Astrocyte of the cerebellum (primary cell): ENCODE measurements around the gene EDN3.
"Not testable (repeated sequence)": the region's sequence is repeated elsewhere in the genome, so short reads cannot be mapped to it uniquely, and the experiment has no call there.

Experiments used
- DNase-seq: peaks from one replicate; pipeline ENCODE4 v3.0.0-alpha.2; 2011; ENCODE audit warnings: low read depth
- H3K4me3 ChIP-seq: 2 replicates; pipeline ENCODE4 v1.5.1; 2011; ENCODE audit warnings: mild to moderate bottlenecking, low read depth, low read length, moderate library complexity
- in situ Hi-C: cut with HindIII; loops from 2 replicates; pipeline ENCODE4 v1.10.0; 2017; ENCODE audit warnings: low sequenced_read_pairs
- TF ChIP-seq, protein P1 (sequence below): IDR thresholded peaks from 2 replicates; pipeline ENCODE4 v1.5.1; 2012; ENCODE audit warnings: low read length, low read depth, moderate library complexity, mild to moderate bottlenecking; ENCODE audit errors: missing control alignments

Gene EDN3

DNA sequence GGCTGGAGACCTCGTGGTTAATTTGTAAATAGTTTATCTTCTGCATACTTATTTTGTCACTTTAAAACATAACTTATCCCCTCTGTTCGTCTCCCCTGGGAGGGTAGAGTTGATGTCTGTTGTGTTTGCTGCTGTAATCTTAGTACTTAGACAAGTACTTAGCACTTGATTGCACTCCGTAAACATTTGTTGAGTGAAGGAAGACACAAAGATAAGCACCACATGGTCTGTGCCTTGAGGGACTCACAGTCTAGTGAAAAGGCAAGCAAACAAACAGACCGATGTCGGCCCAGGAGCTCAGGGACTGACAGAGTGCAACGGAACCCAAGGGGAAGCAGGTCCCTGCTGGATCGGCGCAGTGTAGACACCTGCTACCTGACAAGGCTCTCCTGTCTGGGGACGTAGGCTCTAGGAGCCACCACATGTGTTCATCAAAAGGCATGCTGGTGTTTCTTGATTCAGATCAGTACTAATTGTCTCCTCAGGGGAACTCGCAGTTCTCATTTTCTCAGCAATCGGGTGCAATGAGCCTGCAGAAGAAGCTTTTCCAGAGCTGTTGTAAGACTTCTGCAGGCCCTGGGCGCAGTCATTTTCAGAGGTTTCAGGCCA, 31.4 kb downstream of the EDN3 start:
- in situ Hi-C loops: no loop called here
- no peak overlapping the region for H3K4me3 ChIP-seq
- DNase-seq: no peak
- TF ChIP-seq, protein P1, sequence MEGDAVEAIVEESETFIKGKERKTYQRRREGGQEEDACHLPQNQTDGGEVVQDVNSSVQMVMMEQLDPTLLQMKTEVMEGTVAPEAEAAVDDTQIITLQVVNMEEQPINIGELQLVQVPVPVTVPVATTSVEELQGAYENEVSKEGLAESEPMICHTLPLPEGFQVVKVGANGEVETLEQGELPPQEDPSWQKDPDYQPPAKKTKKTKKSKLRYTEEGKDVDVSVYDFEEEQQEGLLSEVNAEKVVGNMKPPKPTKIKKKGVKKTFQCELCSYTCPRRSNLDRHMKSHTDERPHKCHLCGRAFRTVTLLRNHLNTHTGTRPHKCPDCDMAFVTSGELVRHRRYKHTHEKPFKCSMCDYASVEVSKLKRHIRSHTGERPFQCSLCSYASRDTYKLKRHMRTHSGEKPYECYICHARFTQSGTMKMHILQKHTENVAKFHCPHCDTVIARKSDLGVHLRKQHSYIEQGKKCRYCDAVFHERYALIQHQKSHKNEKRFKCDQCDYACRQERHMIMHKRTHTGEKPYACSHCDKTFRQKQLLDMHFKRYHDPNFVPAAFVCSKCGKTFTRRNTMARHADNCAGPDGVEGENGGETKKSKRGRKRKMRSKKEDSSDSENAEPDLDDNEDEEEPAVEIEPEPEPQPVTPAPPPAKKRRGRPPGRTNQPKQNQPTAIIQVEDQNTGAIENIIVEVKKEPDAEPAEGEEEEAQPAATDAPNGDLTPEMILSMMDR: no peak

DNA sequence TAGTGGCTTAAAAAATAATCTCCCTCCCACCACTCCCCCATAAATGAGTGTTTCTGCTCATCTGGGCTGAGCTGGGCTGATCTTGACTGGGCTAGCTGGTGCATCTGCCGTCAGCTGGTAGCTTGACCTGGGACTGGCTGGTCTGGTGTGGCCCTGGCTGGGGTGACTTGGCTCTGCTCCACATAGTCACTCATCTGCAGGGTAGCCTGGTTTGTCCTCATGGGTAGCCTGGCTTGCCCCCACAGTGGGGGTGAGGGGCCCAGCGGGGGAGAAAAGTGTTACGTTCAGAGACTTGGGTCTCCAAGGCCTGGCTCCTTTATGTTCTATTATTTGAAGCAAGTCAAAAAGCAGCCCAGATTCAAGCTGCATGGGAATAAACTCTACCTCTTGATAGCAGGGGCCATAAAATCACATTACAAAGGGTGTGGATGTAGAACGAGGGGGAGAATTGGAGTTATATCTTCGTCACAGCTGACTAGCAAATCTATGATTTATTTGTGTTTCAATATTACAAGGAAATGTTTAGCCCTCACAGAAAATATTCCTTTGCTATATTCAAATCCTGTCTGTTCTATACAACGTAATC, 32.9 kb downstream of the EDN3 start:
- H3K4me3 ChIP-seq: no peak overlapping the region
- DNase-seq: no peak
- in situ Hi-C loops: no loop called here
- TF ChIP-seq, protein P1: no peak

DNA sequence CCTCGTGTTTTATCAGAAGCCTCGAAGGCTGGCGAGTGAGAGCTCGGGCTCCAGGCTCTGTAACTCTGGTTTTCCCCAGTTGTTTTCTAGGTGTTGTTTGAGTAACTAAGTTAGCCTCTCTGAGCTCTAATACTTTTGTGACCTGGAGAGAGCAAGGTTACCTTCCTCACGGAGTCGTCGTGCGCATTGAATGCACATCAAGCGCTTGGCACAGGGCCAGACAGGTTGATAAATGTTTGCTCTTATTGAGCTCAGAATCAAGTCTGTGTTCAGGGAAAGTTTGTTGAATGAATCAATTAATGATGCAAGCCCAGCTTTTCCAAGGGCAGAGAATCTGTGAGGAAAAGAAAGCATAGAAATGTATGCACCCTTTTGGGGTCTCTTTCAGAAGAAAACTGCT, 33.5 kb downstream of the EDN3 start:
- TF ChIP-seq, protein P1: no peak
- no peak for DNase-seq
- H3K4me3 ChIP-seq: no peak overlapping the region
- in situ Hi-C loops: no loop called here

DNA sequence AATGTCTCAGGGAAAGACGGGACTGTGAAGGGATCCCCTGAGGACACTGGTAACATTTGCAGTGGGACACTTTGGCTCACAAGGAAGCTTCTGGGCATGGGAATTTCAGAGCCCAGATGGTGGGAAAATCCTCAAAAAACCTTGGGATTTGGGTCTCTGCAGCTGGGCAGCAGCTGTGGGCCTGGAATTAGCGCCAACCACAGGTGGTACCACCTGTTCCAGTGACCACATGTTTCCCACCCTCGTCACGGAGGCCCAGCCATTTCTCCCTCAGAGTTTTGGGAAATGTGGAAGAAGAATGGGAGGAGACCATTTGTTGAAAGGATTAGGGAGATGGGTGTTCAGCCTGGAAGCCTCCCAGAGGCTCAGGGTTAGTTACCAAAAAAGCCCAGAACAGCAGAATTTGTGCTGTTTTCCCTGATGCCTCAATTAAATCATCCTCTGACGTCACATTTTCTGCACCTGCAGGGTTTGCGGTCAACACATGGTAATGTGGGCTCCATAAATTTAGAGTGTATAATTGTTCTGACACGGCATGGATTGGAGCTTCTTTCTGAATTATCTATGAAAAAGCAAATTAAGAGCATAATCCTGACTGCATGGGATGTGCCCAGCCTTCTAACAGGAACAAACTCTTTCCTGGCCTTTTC, 34.4 kb downstream of the EDN3 start:
- no peak overlapping the region for H3K4me3 ChIP-seq
- in situ Hi-C loops: no loop called here

DNA sequence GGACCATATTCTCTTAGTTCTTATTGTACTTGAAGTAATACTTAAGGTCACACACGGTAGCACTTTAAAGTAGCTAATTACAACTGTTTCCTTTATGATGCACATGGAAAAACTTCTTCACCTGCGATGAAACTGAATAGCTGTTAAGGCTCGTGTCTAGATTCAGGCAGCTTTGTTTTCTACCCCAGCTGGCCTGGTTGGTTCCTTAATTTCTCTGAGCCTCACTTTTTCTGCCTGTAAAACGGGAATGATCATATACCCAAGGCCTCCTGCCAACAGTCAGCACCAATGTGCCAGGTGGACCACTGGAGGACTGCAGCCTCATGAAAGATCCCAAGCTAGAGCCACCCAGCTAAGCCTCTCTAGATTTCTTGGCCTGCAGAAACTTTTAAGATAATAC, 35.0 kb downstream of the EDN3 start:
- DNase-seq: no peak
- TF ChIP-seq, protein P1: no peak
- in situ Hi-C loops: no loop called here
- H3K4me3 ChIP-seq: no peak overlapping the region

More for the DNA sequence above, 34.4 kb downstream of the EDN3 start:
- TF ChIP-seq, protein P1: no peak
- no peak for DNase-seq

DNA sequence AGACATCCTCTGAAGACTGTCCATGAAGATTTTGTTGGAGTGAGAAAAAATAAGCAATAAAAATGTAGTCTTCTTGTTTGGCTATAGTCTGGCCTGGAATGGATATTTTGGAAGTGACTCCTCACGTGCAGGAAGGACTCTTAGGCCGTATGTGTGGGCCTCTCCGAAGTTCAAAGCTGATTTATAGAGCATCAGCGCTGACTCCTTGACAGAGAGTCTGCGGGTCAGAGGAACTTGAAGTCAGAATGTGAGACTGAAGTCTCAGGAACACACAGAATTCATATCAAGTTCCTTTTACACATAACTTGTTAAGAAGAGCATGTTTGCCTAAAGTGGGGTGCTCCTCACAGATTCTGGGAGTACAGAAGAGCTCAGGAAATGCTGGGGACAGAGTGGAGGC, 36.1 kb downstream of the EDN3 start:
- no peak for DNase-seq
- TF ChIP-seq, protein P1: no peak
- in situ Hi-C loops: no loop called here
- H3K4me3 ChIP-seq: no peak overlapping the region

DNA sequence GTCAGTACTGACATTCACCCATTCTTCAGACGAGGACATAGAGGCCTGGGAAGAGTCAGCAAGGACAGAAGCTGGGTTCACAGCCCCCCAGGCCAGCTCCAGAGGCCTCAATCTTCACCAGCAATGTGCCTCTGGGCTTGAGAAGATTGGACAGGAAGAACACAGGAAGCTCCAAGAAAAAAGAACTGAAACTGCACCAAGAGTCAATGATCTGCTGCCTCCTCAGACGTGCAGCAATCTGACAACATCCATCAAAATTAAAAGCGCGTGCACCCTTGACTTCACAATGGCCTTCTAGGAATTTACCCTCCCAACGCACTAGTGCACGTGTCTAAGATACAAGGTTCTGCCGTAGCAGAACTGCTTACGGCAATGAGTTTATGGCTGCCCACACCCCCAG, 38.0 kb downstream of the EDN3 start:
- DNase-seq, in situ Hi-C loops, H3K4me3 ChIP-seq: not testable (repeated sequence)
